HG03378 (cell line): ENCODE data around the gene KCNC4.

Experiments
- ATAC-seq: cut with Tn5 transposase; IDR thresholded peaks from one replicate; pipeline ENCODE4 v1.9.1; 2021; ENCODE audit warnings: mild to moderate bottlenecking, moderate library complexity; ENCODE audit not compliant: unreplicated experiment

The KCNC4 gene

GRCh38 chr1:110229348-110230001 is 19.4 kb downstream of the KCNC4 start:
- no peak for ATAC-seq

- ATAC-seq, result no peak
These were observed 20.5 kb downstream of the KCNC4 start for GRCh38 chr1:110230381-110231199.

GRCh38 chr1:110233861-110234260 is 23.7 kb downstream of the KCNC4 start:
- no peak for ATAC-seq

GRCh38 chr1:110234691-110235090 is 24.6 kb downstream of the KCNC4 start:
- no peak for ATAC-seq

GRCh38 chr1:110235181-110235833 is 25.2 kb downstream of the KCNC4 start:
- ATAC-seq, result no peak

GRCh38 chr1:110235834-110236682 is 25.9 kb downstream of the KCNC4 start:
- peak; percentile 35 for ATAC-seq

- ATAC-seq, result peak; percentile 51
These were observed 27.5 kb downstream of the KCNC4 start for GRCh38 chr1:110237386-110238152.

- ATAC-seq, result no peak
These were observed 29.6 kb downstream of the KCNC4 start for GRCh38 chr1:110239441-110240430.

- ATAC-seq, result no peak
These were observed 30.5 kb downstream of the KCNC4 start for GRCh38 chr1:110240476-110241210.

- no peak for ATAC-seq
These were observed 31.4 kb downstream of the KCNC4 start for GRCh38 chr1:110241516-110241915.

- ATAC-seq, result no peak
These were observed 31.9 kb downstream of the KCNC4 start for GRCh38 chr1:110242062-110242461.

- no peak for ATAC-seq
These were observed 32.6 kb downstream of the KCNC4 start for GRCh38 chr1:110242731-110243130.

- peak; percentile 14 for ATAC-seq
These were observed 33.0 kb downstream of the KCNC4 start for GRCh38 chr1:110243146-110243545.

- ATAC-seq, result peak; percentile 52
These were observed 33.5 kb downstream of the KCNC4 start for GRCh38 chr1:110243574-110243973.

- ATAC-seq, result no peak
These were observed 35.9 kb downstream of the KCNC4 start for GRCh38 chr1:110245876-110246620.

GRCh38 chr1:110248746-110249145 is 38.6 kb downstream of the KCNC4 start:
- no peak for ATAC-seq

GRCh38 chr1:110249256-110249655 is 39.1 kb downstream of the KCNC4 start:
- ATAC-seq, result no peak

- no peak for ATAC-seq
These were observed 39.9 kb downstream of the KCNC4 start for GRCh38 chr1:110250008-110250407.
